HG03196 (cell line): ENCODE results near the gene RCE1.

Experiments
- ATAC-seq: cut with Tn5 transposase; IDR thresholded peaks from one replicate; pipeline ENCODE4 v1.9.1; 2021; ENCODE audit not compliant: unreplicated experiment

RCE1 gene

GRCh38 chr11:66844496-66845142 is 1.4 kb downstream of the RCE1 start:
- no peak for ATAC-seq

DNA sequence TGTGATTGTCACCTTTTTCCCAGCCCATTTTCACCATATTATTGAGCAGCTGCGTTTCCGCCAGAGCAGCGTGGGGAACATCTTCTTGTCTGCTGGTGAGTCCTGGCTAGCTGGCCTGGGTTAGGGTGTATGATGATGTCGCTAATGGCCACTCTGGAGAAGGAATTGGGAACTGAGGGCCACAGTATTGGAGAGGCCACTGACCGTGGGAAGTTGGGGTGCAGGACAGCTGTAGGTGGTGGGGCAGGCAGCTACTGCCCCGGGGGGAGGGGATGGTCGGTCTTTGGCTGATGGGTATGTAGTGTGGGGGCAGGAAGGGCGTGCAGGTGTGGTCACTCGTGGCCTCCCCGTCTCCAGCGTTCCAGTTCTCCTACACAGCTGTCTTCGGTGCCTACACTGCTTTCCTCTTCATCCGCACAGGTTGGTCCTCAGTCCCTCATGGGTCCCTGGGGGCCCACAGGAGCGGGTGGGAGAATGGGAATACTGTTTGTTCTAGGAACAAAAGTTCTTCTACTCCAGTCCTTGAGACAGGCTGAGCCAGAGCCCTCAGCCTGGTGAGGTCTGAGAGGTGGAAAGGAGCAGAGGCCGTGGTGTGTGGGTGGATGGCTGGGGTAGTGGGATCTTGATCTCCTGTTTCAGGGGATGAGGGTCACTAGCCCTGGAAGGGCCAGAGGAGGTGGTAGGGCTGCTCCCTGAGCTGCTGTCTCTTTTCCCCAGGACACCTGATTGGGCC is 2.1 kb downstream of the RCE1 start:
- ATAC-seq, result no peak

DNA sequence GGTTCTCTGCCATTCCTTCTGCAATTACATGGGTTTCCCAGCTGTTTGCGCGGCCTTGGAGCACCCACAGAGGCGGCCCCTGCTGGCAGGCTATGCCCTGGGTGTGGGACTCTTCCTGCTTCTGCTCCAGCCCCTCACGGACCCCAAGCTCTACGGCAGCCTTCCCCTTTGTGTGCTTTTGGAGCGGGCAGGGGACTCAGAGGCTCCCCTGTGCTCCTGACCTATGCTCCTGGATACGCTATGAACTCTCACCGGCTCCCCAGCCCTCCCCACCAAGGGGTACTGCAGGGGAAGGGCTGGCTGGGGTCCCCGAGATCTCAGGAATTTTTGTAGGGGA is 2.6 kb downstream of the RCE1 start:
- no peak for ATAC-seq

- ATAC-seq, result no peak
These were observed 3.4 kb downstream of the RCE1 start for GRCh38 chr11:66846671-66847091.

GRCh38 chr11:66847461-66848232 is 4.4 kb downstream of the RCE1 start:
- no peak for ATAC-seq

- ATAC-seq, result no peak
These were observed 5.6 kb downstream of the RCE1 start for GRCh38 chr11:66848671-66849500.

DNA sequence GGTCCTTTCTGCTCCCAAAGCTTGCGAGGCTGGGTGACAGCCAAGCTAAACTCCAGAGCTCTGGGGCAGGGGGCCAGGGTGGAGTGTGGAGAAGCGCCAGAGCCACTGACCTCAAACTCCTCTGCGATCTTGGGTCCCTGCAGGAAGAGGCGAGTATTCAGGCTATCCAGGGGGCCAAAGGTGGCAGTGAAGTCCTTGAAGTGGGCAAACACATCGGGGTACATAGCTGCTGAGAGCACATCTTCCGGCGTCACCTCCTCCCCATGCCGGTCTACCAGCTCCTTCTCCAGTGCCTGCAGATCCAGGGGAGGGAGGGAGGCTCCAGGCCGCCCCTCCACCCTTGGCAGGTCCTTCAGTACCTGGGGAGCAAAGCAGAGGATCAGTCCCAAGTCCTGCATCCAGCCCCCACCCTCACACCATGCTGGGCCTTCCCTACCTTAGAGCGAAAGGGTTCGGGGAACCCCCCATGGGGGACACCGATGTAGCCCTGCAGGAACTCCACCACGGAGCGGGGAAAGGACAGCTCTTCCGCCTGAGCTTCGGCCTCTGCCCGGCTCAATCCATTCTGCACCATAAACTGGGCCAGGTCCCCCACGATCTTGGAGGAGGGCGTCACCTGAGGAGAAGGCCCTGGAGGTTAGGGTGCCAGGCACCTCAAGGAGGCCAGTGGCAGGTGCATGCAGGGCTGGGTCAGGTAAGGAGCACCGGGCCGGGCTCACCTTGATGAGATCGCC is 6.4 kb downstream of the RCE1 start:
- ATAC-seq, result no peak

- ATAC-seq, result no peak
These were observed 7.0 kb downstream of the RCE1 start for GRCh38 chr11:66850235-66850587.

DNA sequence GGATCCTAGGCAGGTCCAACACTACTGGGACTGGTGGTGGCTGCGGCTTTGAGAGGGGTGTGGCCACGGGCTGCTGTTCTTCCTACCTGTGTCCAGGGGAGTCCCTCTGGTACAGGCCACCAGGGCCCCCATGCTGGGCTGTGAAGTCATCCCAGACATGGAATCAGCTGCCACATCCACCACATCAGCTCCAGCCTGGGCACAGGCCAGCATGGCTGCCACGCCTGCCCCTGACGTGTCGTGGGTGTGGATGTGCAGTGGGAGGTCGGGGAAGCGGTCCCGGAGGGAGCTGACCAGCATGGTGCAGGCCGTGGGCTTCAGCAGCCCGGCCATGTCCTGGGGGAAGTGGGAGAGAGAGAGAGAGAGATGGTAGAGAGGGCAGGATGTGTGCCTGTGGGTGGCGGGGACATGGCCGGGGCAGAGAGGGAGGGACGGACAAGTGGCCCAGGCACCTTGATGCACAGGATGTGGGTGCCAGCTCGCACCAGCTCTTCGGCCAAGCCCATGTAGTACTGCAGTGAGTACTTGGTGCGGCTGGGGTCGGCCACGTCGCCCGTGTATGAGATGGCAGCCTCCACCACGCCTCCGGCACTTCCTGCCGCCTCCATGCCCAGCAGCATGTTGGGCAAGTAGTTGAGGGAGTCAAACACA is 7.5 kb downstream of the RCE1 start:
- ATAC-seq, result no peak

DNA sequence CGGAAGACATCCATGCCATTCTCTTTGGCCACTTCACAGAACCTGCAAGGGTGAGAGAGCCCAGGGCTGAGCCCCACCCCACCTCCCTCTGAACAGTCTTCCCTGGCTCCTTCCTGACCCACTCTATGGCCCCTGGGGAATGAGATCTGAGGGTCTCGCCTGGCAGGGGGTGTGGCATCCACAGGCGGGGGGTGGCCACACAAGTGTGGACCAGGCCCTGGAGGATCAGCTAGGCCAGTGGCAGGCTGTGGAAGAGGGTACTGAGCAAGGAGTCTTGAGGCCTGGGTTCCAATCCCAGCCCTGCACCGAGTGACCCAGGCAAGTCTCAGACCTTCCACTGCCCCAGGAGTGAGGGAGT is 8.0 kb downstream of the RCE1 start:
- no peak for ATAC-seq

DNA sequence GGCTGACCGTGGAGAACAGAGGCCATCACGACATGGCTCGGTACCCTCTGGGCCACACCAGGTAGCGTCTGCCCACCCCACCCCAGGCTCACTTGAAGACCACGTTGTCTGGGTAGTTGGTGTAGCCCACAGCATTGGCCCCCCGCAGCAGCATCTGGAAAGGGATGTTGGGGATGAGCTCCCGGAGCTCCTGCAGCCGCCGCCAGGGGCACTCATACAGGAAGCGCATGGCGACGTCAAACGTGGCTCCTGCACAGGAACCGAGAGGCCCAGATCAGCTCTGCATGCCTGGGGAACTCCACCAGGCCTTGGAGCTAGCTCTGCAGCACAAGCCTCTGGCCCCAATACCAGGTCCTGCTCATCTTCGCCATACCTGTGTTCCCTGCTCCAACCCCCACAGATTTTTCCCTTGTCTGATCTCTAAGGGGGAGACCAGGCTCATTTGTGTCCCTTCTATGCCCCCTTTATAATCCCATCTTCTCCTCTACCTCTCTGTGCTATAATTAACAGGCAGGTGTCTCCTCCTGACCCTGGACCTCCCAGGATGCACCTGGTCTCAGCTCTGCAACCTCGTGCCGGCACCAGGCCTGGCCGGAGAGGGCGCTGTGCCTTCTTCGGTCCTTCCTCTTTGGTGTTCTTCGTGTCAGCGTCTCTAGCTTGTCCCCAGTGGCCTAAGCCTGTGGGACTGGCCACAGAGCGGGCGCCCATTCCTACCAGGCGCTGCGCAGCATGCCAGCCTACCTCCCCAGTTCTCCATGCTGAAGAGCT is 8.6 kb downstream of the RCE1 start:
- ATAC-seq, result no peak

GRCh38 chr11:66852466-66853241 is 9.4 kb downstream of the RCE1 start:
- no peak for ATAC-seq

GRCh38 chr11:66853242-66854229 is 10.3 kb downstream of the RCE1 start:
- ATAC-seq, result no peak

GRCh38 chr11:66854231-66854661 is 11.0 kb downstream of the RCE1 start:
- ATAC-seq, result no peak

GRCh38 chr11:66854729-66855211 is 11.5 kb downstream of the RCE1 start:
- no peak for ATAC-seq

DNA sequence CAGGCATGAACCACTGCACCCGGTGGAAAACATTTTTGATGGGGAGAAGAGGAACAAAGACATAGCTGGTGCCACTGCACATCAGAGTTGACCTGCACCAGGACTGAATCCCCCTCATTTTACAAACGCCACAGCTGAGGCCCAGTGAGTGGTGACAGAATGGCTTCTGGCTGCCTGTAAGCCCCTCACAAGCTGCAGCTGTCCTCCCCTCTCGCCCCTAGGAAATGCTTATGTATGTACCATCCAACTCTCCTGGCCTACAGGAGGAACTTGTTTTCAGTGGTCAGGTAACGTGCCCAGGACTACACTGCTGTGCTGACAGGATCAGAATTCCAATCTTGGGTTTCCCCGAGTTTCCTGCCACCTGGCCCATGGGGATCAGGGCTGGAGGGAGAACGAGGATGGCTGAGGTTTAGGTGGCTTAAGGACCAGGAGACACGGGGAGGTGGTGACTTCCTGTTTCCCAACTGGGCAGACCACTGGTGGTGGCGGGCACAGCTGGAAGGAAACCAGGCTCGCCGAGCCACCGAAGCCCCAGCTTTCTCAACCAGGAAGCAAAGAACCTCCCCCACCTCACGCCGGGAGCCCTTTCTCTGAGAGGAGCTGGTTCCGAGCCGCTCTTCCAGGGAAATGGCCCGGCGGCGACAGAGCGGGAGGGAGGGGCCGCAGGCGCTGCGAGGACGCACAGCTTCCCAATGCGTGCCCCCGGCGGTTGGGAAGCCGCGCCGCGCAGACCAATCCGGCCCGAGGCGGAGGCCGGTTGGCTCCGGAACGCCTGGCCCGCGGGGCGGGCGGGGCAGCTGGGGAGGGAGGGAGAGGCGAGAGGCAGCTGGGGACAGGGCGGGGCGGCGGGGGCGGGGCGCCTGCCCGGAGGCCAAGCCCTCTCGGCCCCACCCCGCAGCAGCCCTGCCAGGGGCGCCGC is 12.6 kb downstream of the RCE1 start:
- peak; percentile 57 for ATAC-seq
